Measurements from ENCODE around the gene NHLH2.

The NHLH2 gene

GRCh38 chr1:115794976-115795639 lies 45.8 kb downstream of the NHLH2 start:
- Mint-ChIP-seq H3K27ac (no peak overlapping the region), H3K27me3 (peaks cover 43% of the 10 kb centered on the region), H3K9me3 (no peaks in the 10 kb centered on the region), H3K4me1 (no peaks in the 10 kb centered on the region), H3K4me3 (no peak overlapping the region)
- DNase-seq (no peak), ATAC-seq (no peak)

DNA sequence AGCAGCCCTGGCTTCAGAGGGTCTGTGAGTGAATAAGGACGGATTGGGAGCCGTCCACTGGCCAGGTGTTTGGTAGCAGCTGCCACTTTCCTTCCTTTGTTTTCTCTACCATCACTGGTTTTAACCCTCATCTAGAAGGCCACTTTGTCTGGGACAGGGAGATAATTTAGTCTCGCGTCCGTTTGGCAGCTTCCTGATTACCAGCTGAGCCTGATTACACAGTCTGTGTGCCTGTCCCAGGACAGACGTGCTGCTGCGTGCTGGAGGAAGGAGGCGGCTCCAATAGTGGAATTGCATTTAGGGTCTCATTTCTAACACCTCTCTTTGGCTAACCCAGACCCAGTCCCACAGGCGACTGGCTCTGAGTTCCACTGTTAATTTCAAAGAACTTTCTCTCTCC lies 47.8 kb downstream of the NHLH2 start:
- ATAC-seq (no peak), DNase-seq (no peak)
- Mint-ChIP-seq H3K4me1 (no peaks in the 10 kb centered on the region), H3K27me3 (peaks cover 35% of the 10 kb centered on the region), H3K27ac (no peak overlapping the region), H3K4me3 (no peak overlapping the region), H3K9me3 (no peaks in the 10 kb centered on the region)

- H3K4me1 Mint-ChIP-seq, result no peaks in the 10 kb centered on the region
- no peak overlapping the region for H3K27ac Mint-ChIP-seq
- ATAC-seq (no peak), DNase-seq (no peak)
- peaks cover 35% of the 10 kb centered on the region for H3K27me3 Mint-ChIP-seq
- H3K4me3 Mint-ChIP-seq, result no peak overlapping the region
- no peaks in the 10 kb centered on the region for H3K9me3 Mint-ChIP-seq
These were observed 49.1 kb downstream of the NHLH2 start for GRCh38 chr1:115791816-115792215.

DNA sequence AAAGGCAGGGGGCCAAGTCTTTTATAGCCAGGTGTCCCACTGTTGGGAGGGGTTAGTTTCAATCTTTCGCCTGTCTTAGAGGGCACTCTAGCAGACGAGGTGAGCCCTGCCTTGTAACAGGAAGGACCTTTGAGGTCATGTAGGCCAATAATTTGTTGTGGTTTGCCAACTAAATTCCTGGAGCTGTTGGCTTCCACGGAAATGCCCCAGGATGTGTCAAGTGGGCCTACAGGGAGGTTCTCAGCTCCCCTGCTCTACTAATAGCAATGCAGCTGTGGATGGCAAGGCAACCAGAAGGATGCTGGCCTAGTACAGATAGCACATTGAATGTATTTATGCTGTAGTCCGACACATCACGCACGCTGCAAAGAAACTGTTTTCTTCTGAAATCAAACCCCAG lies 50.1 kb downstream of the NHLH2 start:
- Mint-ChIP-seq H3K4me3 (no peak overlapping the region), H3K4me1 (no peaks in the 10 kb centered on the region), H3K27me3 (peaks cover 35% of the 10 kb centered on the region), H3K27ac (no peak overlapping the region), H3K9me3 (no peaks in the 10 kb centered on the region)
- ATAC-seq (no peak), DNase-seq (no peak)

DNA sequence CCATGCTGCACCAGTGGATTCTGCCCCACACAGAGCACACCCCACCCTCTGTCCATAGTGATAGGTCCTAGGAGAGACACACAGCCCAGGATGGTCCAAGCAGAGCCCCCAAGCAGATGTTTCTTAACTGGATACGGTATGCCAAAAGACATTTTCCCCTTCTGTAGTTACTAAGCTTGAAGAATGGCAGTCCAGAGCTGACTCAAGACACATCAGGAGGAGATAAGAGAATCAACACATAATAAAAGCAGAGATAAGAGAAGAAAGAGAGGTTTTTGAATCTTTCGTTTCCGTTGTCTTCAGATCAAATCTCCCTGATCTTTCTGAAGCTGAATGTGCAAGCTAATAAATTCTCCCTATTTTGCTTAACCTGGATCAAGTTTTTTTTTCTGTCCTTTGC lies 50.6 kb downstream of the NHLH2 start:
- peaks cover 33% of the 10 kb centered on the region for H3K27me3 Mint-ChIP-seq
- H3K9me3 Mint-ChIP-seq, result no peaks in the 10 kb centered on the region
- ATAC-seq (no peak), DNase-seq (no peak)
- no peak overlapping the region for H3K4me3 Mint-ChIP-seq
- no peak overlapping the region for H3K27ac Mint-ChIP-seq
- no peaks in the 10 kb centered on the region for H3K4me1 Mint-ChIP-seq

Data from stimulated activated naive CD8-positive, alpha-beta T cell treated with anti-CD3 and anti-CD28 coated beads, Interleukin-15, amount 100 ng/mL, for 72 hours (primary cell).